Gastrocnemius medialis (tissue), 4 donors: ENCODE measurements around the gene FRMPD4. TPM values are rescaled to one million over a fixed set of nuclear protein-coding genes. Genes with fewer than 3 reads are reported as not detected.

Source experiments
- ATAC-seq, 2 donors: fragments of 150-250 bp; one replicate each; pipeline ENCODE4 v1.9.1; 2016
- DNase-seq, 2 donors: peaks; one replicate each; pipeline ENCODE4 v3.0.0-alpha.2; 2019
- H3K27ac ChIP-seq, 4 donors: fragments of 200-600 bp; sonication (generic); 1 replicate in 1 of 4; 2 replicates in 3 of 4; pipeline ENCODE4 v1.5.1; 2016 to 2018; ENCODE audit warnings: mild to moderate bottlenecking in 2 of 4, moderate library complexity in 1 of 4
- H3K27me3 ChIP-seq, 3 donors: fragments of 200-600 bp; sonication (generic) in 2 of 3; 1 replicate in 1 of 3; 2 replicates in 2 of 3; pipeline versions ENCODE4 v1.5.1 to v1.6.0; 2016 to 2019; ENCODE audit warnings: mild to moderate bottlenecking in 1 of 3, moderate library complexity in 1 of 3
- H3K36me3 ChIP-seq, 2 donors: fragments of 200-600 bp; sonication (generic) in 1 of 2; one replicate each; pipeline ENCODE4 v1.5.1; 2017 to 2018
- H3K4me1 ChIP-seq, 2 donors: fragments of 200-600 bp; sonication (generic) in 1 of 2; one replicate each; pipeline ENCODE4 v1.5.1; 2016 to 2017; ENCODE audit warnings: mild to moderate bottlenecking in 2 of 2
- H3K4me3 ChIP-seq, 4 donors: fragments of 200-600 bp; sonication (generic) in 3 of 4; 1 replicate in 1 of 4; 2 replicates in 3 of 4; pipeline ENCODE4 v1.5.1; 2016 to 2019; ENCODE audit warnings: mild to moderate bottlenecking in 2 of 4
- H3K9me3 ChIP-seq, 3 donors: fragments of 200-600 bp; sonication (generic) in 2 of 3; 1 replicate in 1 of 3; 2 replicates in 2 of 3; pipeline ENCODE4 v1.5.1; 2016 to 2019
- POLR2A ChIP-seq, 2 donors: fragments of 450-650 bp; IDR thresholded peaks; one replicate each; pipeline ENCODE4 v1.6.1; 2017; ENCODE audit warnings: antibody characterized with exemption in 2 of 2, mild to moderate bottlenecking in 2 of 2, moderate library complexity in 2 of 2
- in situ Hi-C, 4 donors: fragments of 200-750 bp; cut with MboI; loops; one replicate each; pipeline versions ENCODE4 v1.15.0 to v1.8.0; 2017; ENCODE audit warnings: low sequenced_read_pairs in 4 of 4
- intact Hi-C: fragments of 100-400 bp; cut with DNase I; formaldehyde crosslinking; loops from one replicate; pipeline ENCODE4 v1.15.1; 2023; ENCODE audit warnings: low total_unique reads
- total RNA-seq, 4 donors: library from RNA; depleted of rRNA; stranded (reverse); fragments of >200 nt; gene quantifications; one replicate each; pipeline versions ENCODE4 v1.1.0 to v1.2.3, GENCODE V29; 2016
- TF ChIP-seq, protein P1 (sequence below), 5 experiments: fragments of 450-650 bp in 3 of 5; fragments of 200-600 bp in 2 of 5; sonication (generic) in 2 of 5; IDR thresholded peaks in 4 of 5; conservative IDR thresholded peaks in 1 of 5; 1 replicate in 4 of 5; 2 replicates in 1 of 5; pipeline ENCODE4 v1.5.1; 2016 to 2019; ENCODE audit warnings: antibody characterized with exemption in 5 of 5, mild to moderate bottlenecking in 3 of 5, moderate library complexity in 3 of 5

Gene FRMPD4
- total RNA-seq, 4 donors from 2014 or later = 0.02 TPM; not detected in 3

DNA sequence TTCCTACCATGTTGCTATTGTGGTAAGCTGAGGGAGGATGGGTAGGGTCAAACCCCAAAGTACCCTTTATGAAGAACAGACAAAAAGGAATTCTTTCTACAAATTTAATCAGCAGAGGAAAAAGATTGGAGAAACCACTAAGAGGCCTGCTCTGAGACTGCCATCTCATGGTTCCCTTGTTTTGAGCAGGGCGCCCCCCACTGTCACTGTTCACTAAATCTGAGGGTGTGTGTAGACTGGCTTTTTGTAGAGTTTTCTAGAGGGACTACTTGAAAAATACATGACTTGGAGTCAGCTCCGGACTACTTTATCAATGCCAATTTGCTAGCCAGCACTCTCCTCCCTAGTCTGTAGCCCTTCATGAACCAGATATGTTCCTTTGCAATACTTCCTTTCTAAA is 324.8 kb downstream of the FRMPD4 start:
- no peaks in the 10 kb centered on the region for H3K36me3 ChIP-seq
- no peaks in the 10 kb centered on the region for H3K27me3 ChIP-seq
- in situ Hi-C loops (no loop called here), intact Hi-C loops (no loop called here)
- H3K27ac ChIP-seq = no peak overlapping the region
- no peak overlapping the region for H3K4me3 ChIP-seq
- no peaks in the 10 kb centered on the region for H3K9me3 ChIP-seq
- TF ChIP-seq POLR2A (IDR thresholded peaks at IDR 0.05) = no peak
- TF ChIP-seq, protein P1, sequence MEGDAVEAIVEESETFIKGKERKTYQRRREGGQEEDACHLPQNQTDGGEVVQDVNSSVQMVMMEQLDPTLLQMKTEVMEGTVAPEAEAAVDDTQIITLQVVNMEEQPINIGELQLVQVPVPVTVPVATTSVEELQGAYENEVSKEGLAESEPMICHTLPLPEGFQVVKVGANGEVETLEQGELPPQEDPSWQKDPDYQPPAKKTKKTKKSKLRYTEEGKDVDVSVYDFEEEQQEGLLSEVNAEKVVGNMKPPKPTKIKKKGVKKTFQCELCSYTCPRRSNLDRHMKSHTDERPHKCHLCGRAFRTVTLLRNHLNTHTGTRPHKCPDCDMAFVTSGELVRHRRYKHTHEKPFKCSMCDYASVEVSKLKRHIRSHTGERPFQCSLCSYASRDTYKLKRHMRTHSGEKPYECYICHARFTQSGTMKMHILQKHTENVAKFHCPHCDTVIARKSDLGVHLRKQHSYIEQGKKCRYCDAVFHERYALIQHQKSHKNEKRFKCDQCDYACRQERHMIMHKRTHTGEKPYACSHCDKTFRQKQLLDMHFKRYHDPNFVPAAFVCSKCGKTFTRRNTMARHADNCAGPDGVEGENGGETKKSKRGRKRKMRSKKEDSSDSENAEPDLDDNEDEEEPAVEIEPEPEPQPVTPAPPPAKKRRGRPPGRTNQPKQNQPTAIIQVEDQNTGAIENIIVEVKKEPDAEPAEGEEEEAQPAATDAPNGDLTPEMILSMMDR (IDR thresholded peaks at IDR 0.05 in 4 of 5, conservative IDR thresholded peaks at IDR 0.05 in 1 of 5) = no peak
- ATAC-seq = no peak
- no peak for DNase-seq
- H3K4me1 ChIP-seq = no peaks in the 10 kb centered on the region

DNA sequence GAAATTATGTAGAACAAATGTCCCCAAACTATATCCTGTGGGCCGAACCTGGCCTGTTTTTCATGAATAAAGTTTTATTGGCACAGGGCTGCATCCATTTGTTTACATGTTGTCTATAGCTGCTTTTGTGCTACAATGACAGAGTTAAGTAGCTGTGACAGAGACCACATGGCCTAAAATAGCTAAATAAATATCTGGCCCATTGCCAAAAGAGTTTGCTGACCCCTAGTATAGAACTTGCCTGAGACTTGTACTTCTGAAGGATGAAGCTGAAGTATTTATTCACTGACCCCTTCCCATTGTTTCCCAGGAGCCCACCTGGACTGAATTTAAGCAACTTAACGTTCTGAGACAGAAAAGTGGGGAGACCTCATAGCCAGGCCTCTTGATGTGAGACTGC is 325.6 kb downstream of the FRMPD4 start:
- H3K36me3 ChIP-seq = no peaks in the 10 kb centered on the region
- DNase-seq (no peak), ATAC-seq (no peak)
- no peaks in the 10 kb centered on the region for H3K9me3 ChIP-seq
- no peaks in the 10 kb centered on the region for H3K27me3 ChIP-seq
- H3K4me1 ChIP-seq = no peaks in the 10 kb centered on the region
- in situ Hi-C loops = no loop called here
- no peak overlapping the region for H3K27ac ChIP-seq
- intact Hi-C loops = no loop called here
- no peak overlapping the region for H3K4me3 ChIP-seq
- TF ChIP-seq POLR2A (IDR thresholded peaks at IDR 0.05) = no peak
- TF ChIP-seq, protein P1 (IDR thresholded peaks at IDR 0.05 in 4 of 5, conservative IDR thresholded peaks at IDR 0.05 in 1 of 5) = no peak

DNA sequence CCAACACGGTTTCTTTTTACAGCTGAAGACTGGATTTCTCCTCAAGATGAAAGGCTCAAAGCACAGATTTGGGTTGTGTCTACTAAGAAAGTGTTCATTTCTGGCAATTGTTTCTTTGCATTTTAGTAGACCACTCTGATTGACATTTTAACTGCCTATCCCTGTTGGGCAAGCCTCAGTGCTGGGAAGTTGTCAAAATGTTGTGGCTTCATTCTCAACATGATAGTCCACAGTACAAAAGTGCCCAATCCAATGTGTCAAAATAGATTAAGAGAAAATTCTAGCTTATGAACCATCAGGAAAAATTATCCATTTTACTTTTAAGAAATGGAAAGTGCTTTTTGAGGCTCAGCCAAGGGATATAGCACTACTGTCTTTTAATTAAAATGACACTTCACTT is 329.0 kb downstream of the FRMPD4 start:
- Histone ChIP-seq H3K36me3 (no peaks in the 10 kb centered on the region), H3K9me3 (no peaks in the 10 kb centered on the region), H3K4me1 (no peaks in the 10 kb centered on the region), H3K27me3 (no peaks in the 10 kb centered on the region), H3K4me3 (no peak overlapping the region), H3K27ac (no peak overlapping the region)
- TF ChIP-seq POLR2A (IDR thresholded peaks at IDR 0.05) = no peak
- TF ChIP-seq, protein P1 (IDR thresholded peaks at IDR 0.05 in 4 of 5, conservative IDR thresholded peaks at IDR 0.05 in 1 of 5) = no peak
- no peak for DNase-seq
- no peak for ATAC-seq
- intact Hi-C loops (no loop called here), in situ Hi-C loops (no loop called here)

DNA sequence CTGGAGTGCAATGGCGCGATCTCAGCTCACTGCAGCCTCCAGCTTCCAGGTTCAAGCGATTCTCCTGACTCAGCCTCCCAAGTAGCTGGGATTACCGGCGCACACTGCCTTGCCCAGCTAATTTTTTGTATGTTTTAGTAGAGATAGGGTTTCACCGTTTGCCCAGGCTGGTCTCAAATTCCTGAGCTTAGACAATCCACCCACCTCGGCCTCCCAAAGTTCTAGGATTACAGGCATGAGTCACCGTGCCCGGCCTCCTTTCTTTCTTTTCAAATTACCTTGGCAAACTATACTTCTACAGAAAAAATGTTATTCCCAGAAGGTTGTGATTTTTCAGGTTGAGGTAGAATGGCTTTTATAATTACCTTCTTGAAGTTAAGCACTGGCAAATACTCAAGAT is 331.0 kb downstream of the FRMPD4 start:
- intact Hi-C loops (no loop called here), in situ Hi-C loops (no loop called here)
- Histone ChIP-seq H3K27me3 (no peaks in the 10 kb centered on the region), H3K9me3 (no peaks in the 10 kb centered on the region), H3K27ac (no peak overlapping the region), H3K36me3 (no peaks in the 10 kb centered on the region), H3K4me1 (no peaks in the 10 kb centered on the region), H3K4me3 (no peak overlapping the region)
- DNase-seq (no peak), ATAC-seq (no peak)
- TF ChIP-seq, protein P1 (IDR thresholded peaks at IDR 0.05 in 4 of 5, conservative IDR thresholded peaks at IDR 0.05 in 1 of 5) = no peak
- no peak for TF ChIP-seq POLR2A (IDR thresholded peaks at IDR 0.05)

DNA sequence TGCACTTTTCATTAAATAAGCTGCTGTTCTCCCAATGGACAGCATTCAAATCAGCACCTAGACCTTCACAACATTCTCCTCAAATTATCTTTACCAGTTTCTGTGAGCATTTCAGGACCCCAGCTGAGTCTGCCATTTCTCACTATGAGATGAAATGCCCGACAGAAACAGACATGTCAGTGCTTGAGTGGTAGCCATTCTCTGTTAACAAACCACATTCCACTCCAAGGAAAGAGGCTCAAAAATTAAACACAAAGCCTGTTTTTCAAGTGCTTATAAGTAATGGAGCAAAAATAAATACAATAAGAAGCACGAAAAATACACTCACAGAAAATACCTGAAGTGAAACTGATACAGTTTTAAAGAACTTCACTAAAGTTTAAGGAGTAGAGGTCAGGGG is 332.8 kb downstream of the FRMPD4 start:
- Histone ChIP-seq H3K4me3 (no peak overlapping the region), H3K36me3 (no peaks in the 10 kb centered on the region), H3K27ac (no peak overlapping the region), H3K27me3 (no peaks in the 10 kb centered on the region), H3K4me1 (no peaks in the 10 kb centered on the region), H3K9me3 (no peaks in the 10 kb centered on the region)
- DNase-seq (no peak), ATAC-seq (no peak)
- in situ Hi-C loops (no loop called here), intact Hi-C loops (no loop called here)
- TF ChIP-seq, protein P1 (IDR thresholded peaks at IDR 0.05 in 4 of 5, conservative IDR thresholded peaks at IDR 0.05 in 1 of 5) = no peak
- TF ChIP-seq POLR2A (IDR thresholded peaks at IDR 0.05) = no peak
